IPS-15b (cell line): ENCODE measurements around the gene ADA.

Experiments
- H3K27me3 ChIP-seq: one replicate; pipeline ENCODE4 v1.6.1; 2013; ENCODE audit warnings: low read length; ENCODE audit not compliant: control insufficient read depth, insufficient read depth
- H3K36me3 ChIP-seq: one replicate; pipeline ENCODE4 v1.6.1; 2013; ENCODE audit warnings: low read length; ENCODE audit not compliant: control insufficient read depth, insufficient read depth
- H3K4me1 ChIP-seq: one replicate; pipeline ENCODE4 v1.6.1; 2013; ENCODE audit warnings: mild to moderate bottlenecking, low read length; ENCODE audit not compliant: control insufficient read depth, insufficient read depth
- H3K4me3 ChIP-seq: one replicate; pipeline ENCODE4 v1.5.1; 2013; ENCODE audit warnings: low read depth, low read length
- H3K9ac ChIP-seq: one replicate; pipeline ENCODE4 v1.6.1; 2013; ENCODE audit warnings: low read depth, mild to moderate bottlenecking, low read length
- H3K9me3 ChIP-seq: one replicate; pipeline ENCODE4 v1.6.1; 2013; ENCODE audit warnings: mild to moderate bottlenecking, low read length; ENCODE audit not compliant: control insufficient read depth, insufficient read depth

Gene ADA

GRCh38 chr20:44629017-44629385 lies 22.5 kb downstream of the ADA start:
- Histone ChIP-seq H3K36me3 (no peaks in the 10 kb centered on the region), H3K9me3 (no peaks in the 10 kb centered on the region), H3K4me1 (no peaks in the 10 kb centered on the region), H3K4me3 (no peak overlapping the region), H3K27me3 (no peaks in the 10 kb centered on the region), H3K9ac (no peak overlapping the region)

GRCh38 chr20:44627364-44628010 lies 24.0 kb downstream of the ADA start:
- Histone ChIP-seq H3K36me3 (no peaks in the 10 kb centered on the region), H3K4me3 (no peak overlapping the region), H3K4me1 (no peaks in the 10 kb centered on the region), H3K27me3 (peaks cover 3% of the 10 kb centered on the region), H3K9me3 (no peaks in the 10 kb centered on the region), H3K9ac (no peak overlapping the region)

DNA sequence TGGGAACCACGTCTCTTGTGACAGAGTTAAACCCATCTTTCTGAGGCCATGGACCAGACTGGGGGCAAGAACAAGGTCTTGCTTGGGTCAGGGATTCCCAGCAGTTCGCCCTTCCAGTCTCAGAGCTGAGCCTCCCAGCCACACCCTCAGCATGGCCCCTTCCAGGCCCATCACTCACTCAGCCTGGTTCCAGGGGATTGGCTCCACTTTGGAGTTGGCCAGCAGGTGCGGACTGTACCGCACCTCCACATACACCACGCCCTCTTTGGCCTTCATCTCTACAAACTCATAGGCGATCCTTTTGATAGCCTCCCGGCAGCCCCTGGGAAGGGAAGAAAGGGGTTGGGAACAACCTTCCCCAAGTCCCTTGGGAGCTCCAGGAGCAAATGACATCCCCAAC lies 25.2 kb downstream of the ADA start:
- Histone ChIP-seq H3K27me3 (peaks cover 11% of the 10 kb centered on the region), H3K4me1 (no peaks in the 10 kb centered on the region), H3K9ac (no peak overlapping the region), H3K9me3 (no peaks in the 10 kb centered on the region), H3K4me3 (no peak overlapping the region), H3K36me3 (no peaks in the 10 kb centered on the region)

- no peak overlapping the region for H3K4me3 ChIP-seq
- H3K27me3 ChIP-seq, result peaks cover 20% of the 10 kb centered on the region
- peaks cover 2% of the 10 kb centered on the region for H3K36me3 ChIP-seq
- H3K9me3 ChIP-seq, result no peaks in the 10 kb centered on the region
- H3K9ac ChIP-seq, result no peak overlapping the region
- no peaks in the 10 kb centered on the region for H3K4me1 ChIP-seq
Observed at GRCh38 chr20:44625361-44625760, 26.1 kb downstream of the ADA start.

- Histone ChIP-seq H3K9me3 (no peaks in the 10 kb centered on the region), H3K27me3 (peaks cover 26% of the 10 kb centered on the region), H3K36me3 (peaks cover 2% of the 10 kb centered on the region), H3K4me1 (no peaks in the 10 kb centered on the region), H3K9ac (no peak overlapping the region), H3K4me3 (no peak overlapping the region)
Observed at GRCh38 chr20:44624743-44625271, 26.7 kb downstream of the ADA start.

DNA sequence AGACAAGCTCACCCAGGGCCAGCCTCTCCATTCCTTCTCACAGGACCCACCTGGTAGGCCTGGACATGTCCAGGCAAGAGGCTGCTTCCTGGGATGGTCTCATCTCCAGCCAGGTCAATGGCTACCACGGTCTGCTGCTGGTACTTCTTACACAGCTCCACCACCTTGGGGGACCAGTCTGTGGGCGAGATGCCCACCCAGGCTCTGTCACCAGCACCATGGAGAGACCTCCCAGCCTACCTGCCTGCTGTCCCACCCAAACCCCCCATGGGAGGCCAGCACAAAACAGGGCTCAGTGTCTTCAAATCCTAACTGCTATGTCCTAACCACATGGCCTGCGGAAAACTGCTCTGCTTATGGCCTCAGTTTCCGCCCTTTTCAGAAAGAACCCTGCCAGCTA lies 27.3 kb downstream of the ADA start:
- peaks cover 2% of the 10 kb centered on the region for H3K36me3 ChIP-seq
- H3K4me1 ChIP-seq, result no peaks in the 10 kb centered on the region
- no peak overlapping the region for H3K9ac ChIP-seq
- no peak overlapping the region for H3K4me3 ChIP-seq
- peaks cover 32% of the 10 kb centered on the region for H3K27me3 ChIP-seq
- H3K9me3 ChIP-seq, result no peaks in the 10 kb centered on the region

DNA sequence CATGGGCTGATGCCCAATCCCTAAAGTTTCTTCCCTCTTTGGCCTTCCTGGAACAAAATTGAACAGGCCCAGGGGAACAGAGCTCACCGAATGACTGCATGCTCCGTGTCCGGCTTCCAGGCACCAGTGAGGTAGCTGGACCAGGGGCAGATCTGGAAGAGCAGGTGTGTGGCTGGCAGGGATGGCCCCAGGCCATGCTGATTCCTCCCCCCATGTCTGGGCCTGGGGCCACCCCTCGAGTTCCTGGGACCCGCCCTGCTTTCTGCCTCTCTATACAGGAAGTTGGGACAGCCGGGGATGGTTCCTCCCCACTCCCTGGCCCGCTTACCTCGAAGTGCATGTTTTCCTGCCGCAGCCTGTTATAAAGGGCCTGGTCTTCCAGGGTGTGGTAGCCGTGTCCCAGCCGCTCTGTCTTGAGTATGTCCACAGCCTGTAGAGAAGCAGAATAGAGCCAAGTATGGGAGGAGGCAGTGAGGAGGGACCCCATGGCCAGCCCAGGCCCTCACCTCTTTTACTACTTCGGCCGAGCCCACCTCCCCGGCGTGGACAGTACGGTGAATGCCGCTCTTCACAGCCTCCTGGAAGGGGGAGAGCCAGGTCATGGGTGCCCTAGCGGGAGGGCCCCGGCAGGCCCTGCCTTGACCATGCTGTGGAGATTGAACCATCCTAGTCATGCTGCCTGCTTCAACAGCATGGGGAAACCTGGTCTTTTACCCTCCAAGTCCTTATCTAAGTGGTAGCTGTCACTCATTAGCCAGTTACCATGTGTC lies 28.8 kb downstream of the ADA start:
- Histone ChIP-seq H3K9ac (no peak overlapping the region), H3K9me3 (no peaks in the 10 kb centered on the region), H3K36me3 (peaks cover 2% of the 10 kb centered on the region), H3K4me3 (no peak overlapping the region), H3K4me1 (peaks cover 2% of the 10 kb centered on the region), H3K27me3 (peaks cover 38% of the 10 kb centered on the region)

DNA sequence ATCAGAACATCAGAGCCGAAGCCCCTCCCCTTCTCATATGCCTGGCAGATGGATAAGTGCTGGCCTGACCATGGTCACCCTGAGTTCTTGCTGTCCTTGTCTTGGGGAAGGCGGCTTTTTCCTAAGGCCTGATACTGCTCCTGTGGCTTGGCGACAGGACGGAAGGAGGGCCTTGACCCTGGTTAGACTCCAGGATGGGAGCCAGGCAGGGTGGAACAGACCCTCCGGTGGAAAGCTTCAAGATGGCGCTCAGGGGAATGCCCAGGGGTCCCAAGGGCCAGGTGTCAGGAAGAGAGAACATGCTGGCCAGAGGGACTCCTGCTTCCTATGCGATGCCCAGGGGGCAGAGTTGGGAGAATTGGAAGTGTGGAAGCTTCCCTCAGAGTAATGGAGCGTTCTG lies 29.6 kb downstream of the ADA start:
- no peaks in the 10 kb centered on the region for H3K9me3 ChIP-seq
- H3K4me3 ChIP-seq, result no peak overlapping the region
- H3K36me3 ChIP-seq, result peaks cover 2% of the 10 kb centered on the region
- H3K9ac ChIP-seq, result no peak overlapping the region
- H3K4me1 ChIP-seq, result peaks cover 9% of the 10 kb centered on the region
- H3K27me3 ChIP-seq, result peaks cover 44% of the 10 kb centered on the region

DNA sequence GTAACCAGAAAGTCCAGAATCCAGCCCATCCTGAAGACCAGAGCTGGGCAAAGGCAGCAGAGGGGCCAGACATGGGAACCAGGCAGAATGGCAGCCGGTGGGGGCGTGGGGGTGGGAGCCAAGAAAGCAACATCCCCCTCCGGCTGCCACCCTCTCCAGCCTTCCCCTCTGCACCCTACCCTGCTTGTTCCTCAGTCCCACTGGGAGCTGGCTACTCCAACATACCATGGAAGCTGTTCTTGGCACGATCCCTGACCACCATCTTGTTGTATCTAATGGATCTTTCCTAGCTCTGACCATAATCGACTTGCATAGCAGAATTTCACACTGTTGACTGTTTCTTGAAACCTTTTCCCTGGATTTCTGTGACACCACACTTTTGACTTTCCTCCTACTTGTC lies 30.2 kb downstream of the ADA start:
- no peak overlapping the region for H3K4me3 ChIP-seq
- peaks cover 48% of the 10 kb centered on the region for H3K27me3 ChIP-seq
- peaks cover 13% of the 10 kb centered on the region for H3K4me1 ChIP-seq
- H3K36me3 ChIP-seq, result peaks cover 2% of the 10 kb centered on the region
- H3K9ac ChIP-seq, result no peak overlapping the region
- H3K9me3 ChIP-seq, result no peaks in the 10 kb centered on the region

GRCh38 chr20:44620030-44620429 lies 31.5 kb downstream of the ADA start:
- peaks cover 15% of the 10 kb centered on the region for H3K4me1 ChIP-seq
- H3K4me3 ChIP-seq, result no peak overlapping the region
- peaks cover 52% of the 10 kb centered on the region for H3K27me3 ChIP-seq
- no peaks in the 10 kb centered on the region for H3K9me3 ChIP-seq
- H3K9ac ChIP-seq, result no peak overlapping the region
- H3K36me3 ChIP-seq, result peaks cover 2% of the 10 kb centered on the region

DNA sequence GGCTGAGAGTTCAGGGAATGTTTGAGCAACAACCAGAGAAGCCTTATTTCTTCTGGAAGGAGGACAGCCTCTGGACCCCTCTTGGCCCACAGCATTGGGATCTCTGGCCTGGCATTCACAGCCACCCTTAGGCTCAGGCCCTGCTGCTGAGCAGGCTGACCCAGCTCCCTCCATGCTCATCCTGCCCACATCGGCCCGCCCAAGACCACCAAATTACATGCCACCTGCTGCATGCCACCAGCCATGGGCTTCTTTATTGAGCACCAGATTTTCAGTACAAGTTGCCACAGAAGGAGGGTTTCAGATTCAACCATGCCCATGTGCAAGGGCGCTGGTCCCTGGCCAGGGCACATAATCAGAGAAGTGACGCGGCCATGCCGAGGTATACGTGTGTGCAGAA lies 32.2 kb downstream of the ADA start:
- H3K4me3 ChIP-seq, result no peak overlapping the region
- H3K9ac ChIP-seq, result no peak overlapping the region
- H3K36me3 ChIP-seq, result peaks cover 9% of the 10 kb centered on the region
- peaks cover 15% of the 10 kb centered on the region for H3K4me1 ChIP-seq
- peaks cover 52% of the 10 kb centered on the region for H3K27me3 ChIP-seq
- H3K9me3 ChIP-seq, result no peaks in the 10 kb centered on the region

DNA sequence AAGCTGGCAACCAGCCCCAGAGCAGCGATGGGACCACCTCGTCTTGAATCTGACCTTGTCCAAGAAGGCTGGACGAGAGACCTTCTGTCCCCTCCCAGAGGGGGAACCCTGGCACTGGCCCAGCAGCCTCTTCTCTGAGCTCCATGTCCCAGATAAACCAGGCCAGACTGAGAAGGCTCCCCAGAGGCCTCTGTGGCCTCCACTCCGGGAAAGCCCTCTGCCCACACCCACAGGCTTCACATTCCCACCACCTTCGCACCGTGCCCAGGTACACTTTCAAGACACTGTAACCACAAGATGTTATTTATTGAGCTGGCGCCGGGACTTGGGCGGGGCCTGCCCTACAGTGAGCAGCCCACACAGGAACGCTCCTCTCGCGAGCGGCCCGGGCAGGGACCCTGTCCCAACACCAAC lies 33.2 kb downstream of the ADA start:
- H3K36me3 ChIP-seq, result peaks cover 9% of the 10 kb centered on the region

More for the DNA sequence above, 33.2 kb downstream of the ADA start:
- Histone ChIP-seq H3K4me1 (peaks cover 15% of the 10 kb centered on the region), H3K27me3 (peaks cover 56% of the 10 kb centered on the region), H3K9ac (no peak overlapping the region), H3K4me3 (no peak overlapping the region), H3K9me3 (no peaks in the 10 kb centered on the region)
